GM19328 (cell line): ENCODE measurements around the gene ATRNL1.

ENCODE experiments used
- ATAC-seq: cut with Tn5 transposase; IDR thresholded peaks from one replicate; pipeline ENCODE4 v1.9.1; 2021; ENCODE audit warnings: mild to moderate bottlenecking, moderate library complexity; ENCODE audit not compliant: unreplicated experiment

Gene ATRNL1

GRCh38 chr10:115593060-115593459 is 499.9 kb downstream of the ATRNL1 start:
- ATAC-seq = no peak

GRCh38 chr10:115604627-115605026 is 511.5 kb downstream of the ATRNL1 start:
- no peak for ATAC-seq

- ATAC-seq = no peak
Observed at GRCh38 chr10:115606086-115606485, 512.9 kb downstream of the ATRNL1 start.

GRCh38 chr10:115606741-115607140 is 513.6 kb downstream of the ATRNL1 start:
- ATAC-seq = no peak

GRCh38 chr10:115624448-115624847 is 531.3 kb downstream of the ATRNL1 start:
- no peak for ATAC-seq

- ATAC-seq = no peak
Observed at GRCh38 chr10:115628616-115629015, 535.5 kb downstream of the ATRNL1 start.

GRCh38 chr10:115638246-115638645 is 545.1 kb downstream of the ATRNL1 start:
- no peak for ATAC-seq

GRCh38 chr10:115649217-115649616 is 556.1 kb downstream of the ATRNL1 start:
- no peak for ATAC-seq

GRCh38 chr10:115653473-115653872 is 560.3 kb downstream of the ATRNL1 start:
- ATAC-seq = no peak

- no peak for ATAC-seq
Observed at GRCh38 chr10:115654961-115655360, 561.8 kb downstream of the ATRNL1 start.

- ATAC-seq = no peak
Observed at GRCh38 chr10:115657161-115657860, 564.1 kb downstream of the ATRNL1 start.

GRCh38 chr10:115659616-115660015 is 566.5 kb downstream of the ATRNL1 start:
- ATAC-seq = no peak

GRCh38 chr10:115660391-115660790 is 567.2 kb downstream of the ATRNL1 start:
- no peak for ATAC-seq

GRCh38 chr10:115662422-115662821 is 569.3 kb downstream of the ATRNL1 start:
- no peak for ATAC-seq

GRCh38 chr10:115665549-115665948 is 572.4 kb downstream of the ATRNL1 start:
- no peak for ATAC-seq

- ATAC-seq = no peak
Observed at GRCh38 chr10:115674496-115674895, 581.3 kb downstream of the ATRNL1 start.

GRCh38 chr10:115696747-115697146 is 603.6 kb downstream of the ATRNL1 start:
- ATAC-seq = no peak

GRCh38 chr10:115706026-115706425 is 612.9 kb downstream of the ATRNL1 start:
- ATAC-seq = no peak

GRCh38 chr10:115706488-115707076 is 613.4 kb downstream of the ATRNL1 start:
- ATAC-seq = no peak

- no peak for ATAC-seq
Observed at GRCh38 chr10:115710136-115710535, 617.0 kb downstream of the ATRNL1 start.

GRCh38 chr10:115711306-115711705 is 618.1 kb downstream of the ATRNL1 start:
- ATAC-seq = no peak

GRCh38 chr10:115720121-115720520 is 627.0 kb downstream of the ATRNL1 start:
- ATAC-seq = no peak

GRCh38 chr10:115727129-115727528 is 634.0 kb downstream of the ATRNL1 start:
- no peak for ATAC-seq
